Measurements from ENCODE around the gene FKBP14. TPM values are rescaled to one million over a fixed set of nuclear protein-coding genes. Genes with fewer than 3 reads are reported as not detected.

Gene FKBP14
- polyA plus RNA-seq, 3 donors, result 0.43 to 1.9 (median 1.1) TPM

- Histone ChIP-seq H3K9ac (ENCODE audit: insufficient read depth, low read length, poor library complexity, severe bottlenecking) (no peak overlapping the region), H4K20me1 (ENCODE audit: insufficient read depth, low read length) (no peaks in the 10 kb centered on the region), H2AFZ (ENCODE audit: insufficient read depth, low read depth, low read length, poor library complexity, severe bottlenecking) (no peak overlapping the region), H3K79me2 (ENCODE audit: insufficient read depth, low read length) (no peaks in the 10 kb centered on the region), H3K4me3 (replicated peaks in 1 of 3; ENCODE audit: low read depth in 2 of 3, low read length in 3 of 3) (no peak overlapping the region), H3K4me1 (ENCODE audit: control insufficient read depth in 1 of 2, insufficient read depth in 2 of 2, low read length in 2 of 2) (no peaks in the 10 kb centered on the region), H3K9me3 (replicated peaks in 1 of 2; ENCODE audit: control insufficient read depth in 1 of 2, insufficient read depth in 1 of 2, low read length in 2 of 2) (no peaks in the 10 kb centered on the region), H3K36me3 (replicated peaks in 1 of 2; ENCODE audit: control insufficient read depth in 1 of 2, insufficient read depth in 2 of 2, low read length in 2 of 2) (peaks cover 2 to 15% of the 10 kb centered on the region in 2 donors), H3K27ac (ENCODE audit: low read depth in 1 of 2, low read length in 2 of 2) (no peak overlapping the region), H3K4me2 (replicated peaks; ENCODE audit: extremely low read depth, low read length, poor library complexity, severe bottlenecking) (no peak overlapping the region), H3K27me3 (ENCODE audit: control insufficient read depth in 2 of 2, insufficient read depth in 2 of 2, low read length in 2 of 2) (no peaks in the 10 kb centered on the region)
- Mint-ChIP-seq H3K36me3 (peaks cover 25 to 33% of the 10 kb centered on the region in 2 donors), H3K9me3 (no peaks in the 10 kb centered on the region), H3K27me3 (ENCODE audit: low read depth in 3 of 3) (peaks cover 0 to 3% (median 1%) of the 10 kb centered on the region in 3 donors), H3K4me3 (no peak overlapping the region), H3K27ac (no peak overlapping the region), H3K4me1 (peaks cover 1% of the 10 kb centered on the region)
- intact Hi-C loops (cut with micrococcal nuclease), result loop anchor here in 1 of 2 donors (10.0 kb wide), 2 partner anchors 122 to 182 kb away; no protein-coding TSS in a partner anchor
- no peak for TF ChIP-seq CTCF (IDR thresholded peaks at IDR 0.05)
- DNase-seq, result no peak
- WGBS (ENCODE audit: insufficient coverage), result 100% methylated on average over 1 of the region's 1 CpG
These were observed 40.2 kb upstream of the FKBP14 start for GRCh38 chr7:30066687-30067086.

- Mint-ChIP-seq H3K36me3 (peaks cover 23 to 29% of the 10 kb centered on the region in 2 donors), H3K4me3 (no peak overlapping the region), H3K9me3 (no peaks in the 10 kb centered on the region), H3K27ac (no peak overlapping the region), H3K4me1 (peaks cover 2% of the 10 kb centered on the region), H3K27me3 (ENCODE audit: low read depth in 3 of 3) (peaks cover 0 to 3% (median 1%) of the 10 kb centered on the region in 3 donors)
- no peaks in the 10 kb centered on the region for H3K79me2 ChIP-seq (ENCODE audit: insufficient read depth, low read length)
- H3K4me2 ChIP-seq (replicated peaks; ENCODE audit: extremely low read depth, low read length, poor library complexity, severe bottlenecking), result no peak overlapping the region
- no peak overlapping the region for H2AFZ ChIP-seq (ENCODE audit: insufficient read depth, low read depth, low read length, poor library complexity, severe bottlenecking)
- 100% methylated on average over 3 of the region's 3 CpGs for WGBS (ENCODE audit: insufficient coverage)
- no peak for TF ChIP-seq CTCF (IDR thresholded peaks at IDR 0.05)
- no peaks in the 10 kb centered on the region for H4K20me1 ChIP-seq (ENCODE audit: insufficient read depth, low read length)
- peaks cover 2 to 16% of the 10 kb centered on the region in 2 donors for H3K36me3 ChIP-seq (replicated peaks in 1 of 2; ENCODE audit: control insufficient read depth in 1 of 2, insufficient read depth in 2 of 2, low read length in 2 of 2)
- no peak for DNase-seq
- no peaks in the 10 kb centered on the region for H3K27me3 ChIP-seq (ENCODE audit: control insufficient read depth in 2 of 2, insufficient read depth in 2 of 2, low read length in 2 of 2)
- no peak overlapping the region for H3K27ac ChIP-seq (ENCODE audit: low read depth in 1 of 2, low read length in 2 of 2)
- no peaks in the 10 kb centered on the region for H3K4me1 ChIP-seq (ENCODE audit: control insufficient read depth in 1 of 2, insufficient read depth in 2 of 2, low read length in 2 of 2)
- no peak overlapping the region for H3K4me3 ChIP-seq (replicated peaks in 1 of 3; ENCODE audit: low read depth in 2 of 3, low read length in 3 of 3)
- H3K9me3 ChIP-seq (replicated peaks in 1 of 2; ENCODE audit: control insufficient read depth in 1 of 2, insufficient read depth in 1 of 2, low read length in 2 of 2), result no peaks in the 10 kb centered on the region
- intact Hi-C loops (cut with micrococcal nuclease), result loop anchor here in 1 of 2 donors (10.0 kb wide), 2 partner anchors 121 to 181 kb away; no protein-coding TSS in a partner anchor
- H3K9ac ChIP-seq (ENCODE audit: insufficient read depth, low read length, poor library complexity, severe bottlenecking), result no peak overlapping the region
These were observed 39.2 kb upstream of the FKBP14 start for GRCh38 chr7:30065746-30066145.
